RWPE1 (cell line): ENCODE data around the gene FGF14.

Experiments used
- CTCF ChIA-PET: fragments of 350-600 bp; sonication (Branson Sonifier 250); formaldehyde crosslinking; extraction: SDS; loops from one replicate; lab custom pipeline; 2021; lab: Yijun Ruan, JAX
- POLR2A ChIA-PET: fragments of 400-600 bp; formaldehyde crosslinking; extraction: SDS; loops from one replicate; lab custom pipeline; 2020; ENCODE audit warnings: antibody characterized with exemption; ENCODE audit not compliant: low non-redundant PET; lab: Yijun Ruan, JAX
- DNase-seq: peaks from one replicate; pipeline ENCODE4 v3.0.0; 2012; ENCODE audit warnings: low spot score
- H3K27ac ChIP-seq: fragments of 450-650 bp; 2 replicates; pipeline ENCODE4 v1.5.1; 2017
- CTCF ChIP-seq: fragments of 450-650 bp; conservative IDR thresholded peaks from 2 replicates; pipeline ENCODE4 v1.5.1; 2017; ENCODE audit warnings: low read depth, mild to moderate bottlenecking

Gene FGF14

DNA sequence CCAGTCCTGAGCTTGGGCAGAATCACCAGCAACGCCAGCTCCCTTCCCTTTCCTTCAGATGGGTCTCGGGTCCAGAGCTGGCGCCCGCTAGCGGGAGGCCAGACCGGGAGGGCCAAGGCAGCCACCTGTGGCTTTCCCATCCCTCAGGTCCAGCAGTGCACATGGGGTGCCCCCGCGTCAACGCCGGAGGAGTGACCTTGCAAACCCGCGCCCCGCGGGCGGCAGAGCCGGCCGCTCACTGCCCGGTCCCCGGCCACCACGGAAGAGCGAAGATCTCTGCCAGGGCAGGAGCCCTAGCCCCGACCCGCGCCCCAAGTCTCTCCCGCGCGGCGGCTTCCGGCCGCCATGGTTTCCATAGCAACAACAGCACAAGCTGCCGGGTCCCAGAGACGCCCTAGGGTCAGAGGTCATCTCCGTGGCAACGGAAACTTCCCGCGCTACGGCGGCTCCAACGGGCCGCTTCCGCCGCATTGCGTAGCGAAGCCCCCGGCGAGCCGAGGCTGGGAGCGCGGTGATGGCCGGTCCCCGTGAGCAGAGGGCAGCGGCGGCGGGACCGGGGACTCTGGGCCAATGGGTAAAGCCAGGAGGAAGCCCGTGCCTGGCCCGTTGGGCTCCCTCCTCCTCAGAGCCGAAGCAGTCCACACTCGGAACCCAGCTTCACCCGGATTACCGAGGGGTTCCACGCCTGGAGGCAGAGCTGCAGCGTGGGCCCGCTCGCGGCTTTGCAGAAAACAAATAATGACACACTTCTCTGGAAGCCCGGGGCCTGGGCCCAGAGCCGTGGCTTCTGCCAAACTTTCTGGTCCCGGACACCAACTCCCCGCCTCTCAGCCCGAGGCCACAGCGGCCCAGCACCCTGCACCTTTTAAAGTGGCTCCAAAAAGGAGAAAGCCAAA is 7.4 kb downstream of the FGF14 start:
- H3K27ac ChIP-seq, result peak overlapping the region; percentile 60
- ChIA-PET POLR2A (no interaction called here), CTCF (interaction anchor here (0.6 to 1.7 kb wide), 5 partner anchors 18 to 1822 kb away, joined by 3 to 4 read pairs (median 4); no protein-coding TSS in a partner anchor)
- peak; percentile 81 for DNase-seq
- TF ChIP-seq CTCF, result peak; percentile 39

- ChIA-PET CTCF (interaction anchor here (0.7 kb wide), 1 partner anchor 302 kb away, joined by 3 read pairs; no protein-coding TSS in a partner anchor), POLR2A (no interaction called here)
- TF ChIP-seq CTCF, result no peak
- no peak overlapping the region for H3K27ac ChIP-seq
- DNase-seq, result no peak
These were observed 9.2 kb downstream of the FGF14 start for GRCh38 chr13:102392481-102393209.

- ChIA-PET CTCF (interaction anchor here (0.7 kb wide), 1 partner anchor 220 kb away, joined by 4 read pairs; no protein-coding TSS in a partner anchor), POLR2A (no interaction called here)
- no peak for DNase-seq
- TF ChIP-seq CTCF, result no peak
- H3K27ac ChIP-seq, result no peak overlapping the region
These were observed 15.4 kb downstream of the FGF14 start for GRCh38 chr13:102386461-102386860.

- no peak overlapping the region for H3K27ac ChIP-seq
- TF ChIP-seq CTCF, result no peak
- POLR2A ChIA-PET, result no interaction called here
- DNase-seq, result no peak
- CTCF ChIA-PET, result no interaction called here
These were observed 21.8 kb downstream of the FGF14 start for GRCh38 chr13:102380012-102380411.

DNA sequence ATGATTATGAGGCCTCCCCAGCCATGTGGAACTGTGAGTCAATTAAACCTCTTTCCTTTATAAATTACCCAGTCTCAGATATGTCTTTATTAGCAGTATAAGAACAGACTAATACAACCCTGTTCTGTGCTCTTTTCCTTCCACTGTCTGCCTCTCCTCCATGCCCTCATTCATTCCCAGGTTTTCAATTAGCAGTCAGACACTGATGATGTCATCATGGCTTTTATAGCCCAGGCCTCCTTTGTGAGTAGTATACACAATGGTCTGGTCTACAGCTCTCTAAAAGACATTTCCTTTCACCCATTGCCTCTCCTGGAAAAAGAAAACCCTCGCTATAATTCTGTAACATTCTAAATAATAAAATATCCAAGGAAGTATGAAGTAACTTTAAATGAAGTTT is 25.5 kb downstream of the FGF14 start:
- ChIA-PET CTCF (interaction anchor here (0.6 kb wide), 1 partner anchor 17 kb away, joined by 3 read pairs; no protein-coding TSS in a partner anchor), POLR2A (no interaction called here)
- TF ChIP-seq CTCF, result no peak
- H3K27ac ChIP-seq, result no peak overlapping the region
- DNase-seq, result no peak

GRCh38 chr13:102374726-102375125 is 27.1 kb downstream of the FGF14 start:
- no peak for TF ChIP-seq CTCF
- POLR2A ChIA-PET, result no interaction called here
- H3K27ac ChIP-seq, result no peak overlapping the region
- CTCF ChIA-PET, result no interaction called here
- DNase-seq, result no peak
